Uterus (tissue), 2 donors: ENCODE data around the gene TBC1D16.

Source experiments
- CTCF ChIP-seq, 4 experiments: fragments of 200-600 bp in 2 of 4; fragments of 450-650 bp in 2 of 4; sonication (generic) in 2 of 4; IDR thresholded peaks; one replicate each; pipeline ENCODE4 v1.5.1; 2016 to 2019; ENCODE audit warnings: antibody characterized with exemption in 4 of 4, mild to moderate bottlenecking in 2 of 4, moderate library complexity in 1 of 4
- POLR2A ChIP-seq, 2 donors: fragments of 450-650 bp; IDR thresholded peaks; one replicate each; pipeline ENCODE4 v1.6.1; 2016; ENCODE audit warnings: antibody characterized with exemption in 2 of 2, mild to moderate bottlenecking in 1 of 2, moderate library complexity in 1 of 2

- TF ChIP-seq CTCF (IDR thresholded peaks at IDR 0.05) (no peak), POLR2A (IDR thresholded peaks at IDR 0.05) (no peak)
Measured at GRCh38 chr17:79937391-79938335, 98.0 kb downstream of the TBC1D16 start.
